ENCODE data around the gene AHRR.

DNA sequence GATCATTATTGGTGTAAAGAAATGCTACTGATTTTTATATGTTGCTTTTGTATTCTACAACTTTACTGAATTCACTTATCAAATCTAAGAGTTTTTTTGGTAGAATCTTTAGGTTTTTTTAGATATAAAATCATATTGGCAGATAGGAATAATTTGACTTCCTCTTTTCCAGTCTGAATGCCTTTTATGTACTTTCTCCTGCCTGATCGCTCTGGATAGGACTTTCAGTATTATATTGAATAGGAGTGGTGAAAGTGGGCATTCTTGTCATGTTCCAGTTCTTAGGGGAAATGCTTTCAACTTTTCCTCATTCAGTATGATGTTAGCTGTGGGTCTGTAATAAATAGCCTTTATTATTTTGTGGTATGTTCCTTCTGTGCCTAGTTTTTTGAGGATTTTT is 8.3 kb downstream of the AHRR start:
- TF ChIP-seq POLR2A (IDR thresholded peaks at IDR 0.05) = no peak
- TF ChIP-seq, protein P1, sequence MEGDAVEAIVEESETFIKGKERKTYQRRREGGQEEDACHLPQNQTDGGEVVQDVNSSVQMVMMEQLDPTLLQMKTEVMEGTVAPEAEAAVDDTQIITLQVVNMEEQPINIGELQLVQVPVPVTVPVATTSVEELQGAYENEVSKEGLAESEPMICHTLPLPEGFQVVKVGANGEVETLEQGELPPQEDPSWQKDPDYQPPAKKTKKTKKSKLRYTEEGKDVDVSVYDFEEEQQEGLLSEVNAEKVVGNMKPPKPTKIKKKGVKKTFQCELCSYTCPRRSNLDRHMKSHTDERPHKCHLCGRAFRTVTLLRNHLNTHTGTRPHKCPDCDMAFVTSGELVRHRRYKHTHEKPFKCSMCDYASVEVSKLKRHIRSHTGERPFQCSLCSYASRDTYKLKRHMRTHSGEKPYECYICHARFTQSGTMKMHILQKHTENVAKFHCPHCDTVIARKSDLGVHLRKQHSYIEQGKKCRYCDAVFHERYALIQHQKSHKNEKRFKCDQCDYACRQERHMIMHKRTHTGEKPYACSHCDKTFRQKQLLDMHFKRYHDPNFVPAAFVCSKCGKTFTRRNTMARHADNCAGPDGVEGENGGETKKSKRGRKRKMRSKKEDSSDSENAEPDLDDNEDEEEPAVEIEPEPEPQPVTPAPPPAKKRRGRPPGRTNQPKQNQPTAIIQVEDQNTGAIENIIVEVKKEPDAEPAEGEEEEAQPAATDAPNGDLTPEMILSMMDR (IDR thresholded peaks at IDR 0.05) = no peak
